ENCODE data around the gene SOBP. TPM values are rescaled to one million over a fixed set of nuclear protein-coding genes. Genes with fewer than 3 reads are reported as not detected.
A peak's percentile ranks its signal among the peaks of the same experiment; 100 is the strongest.

The SOBP gene
- 5.6 and 6.3 TPM in 2 replicates for total RNA-seq
- polyA plus RNA-seq: 2.3 and 2.7 TPM in 2 replicates
- 7.4 and 10.4 TPM in 2 replicates for polyA plus RNA-seq (2012)
- polyA minus RNA-seq (ENCODE audit: low replicate concordance): 1.3 and 3.3 TPM in 2 replicates

DNA sequence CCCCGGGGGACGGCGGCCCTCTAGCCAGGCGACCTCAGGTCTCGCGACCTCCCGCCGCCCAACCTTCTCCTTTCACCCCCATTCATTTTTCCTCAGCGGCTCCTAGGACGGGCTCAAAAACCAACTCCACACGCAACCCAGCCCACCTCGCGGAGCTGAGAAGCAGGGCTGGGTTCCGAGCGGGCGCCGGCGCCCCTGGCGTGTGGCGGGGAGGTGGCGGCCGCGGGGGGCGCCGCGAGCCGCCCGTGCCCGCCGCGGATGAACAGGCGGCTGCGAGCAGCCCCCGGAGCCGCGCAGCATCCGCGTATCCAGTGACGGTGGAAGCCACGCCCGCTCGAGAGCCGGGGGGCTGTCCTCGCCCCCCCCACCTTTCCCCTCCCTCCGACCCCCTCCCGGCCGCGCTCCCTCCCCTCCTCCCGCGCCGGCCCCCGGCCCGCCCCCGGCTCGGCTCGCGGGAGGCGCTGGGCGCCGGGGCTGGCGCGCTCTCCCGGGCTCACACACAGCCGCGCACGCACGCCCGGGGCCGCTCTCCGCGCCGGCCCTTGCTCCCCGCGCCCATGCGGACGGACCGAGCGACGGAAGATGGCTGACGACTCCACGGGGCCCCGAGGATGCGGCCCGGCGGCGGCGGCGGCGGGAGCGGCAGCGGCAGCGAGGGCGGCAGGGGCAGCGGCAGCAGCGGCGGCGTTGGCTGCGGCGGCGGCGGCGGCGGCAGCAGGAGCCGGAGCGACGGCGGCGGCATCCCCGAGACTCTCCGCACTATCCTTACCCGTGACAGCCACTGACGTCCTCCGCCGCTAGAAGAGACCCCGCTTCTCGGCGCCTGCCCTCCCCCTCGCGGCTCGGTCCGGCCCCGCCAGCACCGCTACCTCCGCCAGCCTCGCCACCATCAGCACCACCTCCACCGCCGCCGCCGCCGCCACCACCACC, at the start of gene SOBP:
Gene SOBP (plus strand): TSS at position 482 of the 930 bp plus-strand sequence. CDS start 500 bp downstream, outside the sequence.
- Histone ChIP-seq H3K9me3 (ENCODE audit: control insufficient read depth, insufficient read depth, low read depth, low read length) (no peaks in the 10 kb centered on the region), H4K20me1 (ENCODE audit: control insufficient read depth, extremely low read depth, insufficient read depth, low read length) (no peaks in the 10 kb centered on the region), H3K36me3 (ENCODE audit: control insufficient read depth, insufficient read depth, low read length) (no peaks in the 10 kb centered on the region), H3K27ac (ENCODE audit: insufficient read depth, low read length) (peak within 1 kb of the TSS; percentile 84), H3K4me3 (replicated peaks in 1 of 4; ENCODE audit: control extremely low read depth in 1 of 4, insufficient read depth in 1 of 4, low read depth in 3 of 4, low read length in 4 of 4) (peak within 1 kb of the TSS; percentile 67 to 94 (median 86)), H3K79me2 (ENCODE audit: control insufficient read depth, insufficient read depth, low read length) (peaks cover 46% of the 10 kb centered on the region), H3K27me3 (ENCODE audit: control insufficient read depth, insufficient read depth, low read length) (no peaks in the 10 kb centered on the region), H3K9ac (ENCODE audit: insufficient read depth, low read length) (peak within 1 kb of the TSS; percentile 79), H3K4me2 (ENCODE audit: extremely low read depth, insufficient read depth, low read length) (peak within 1 kb of the TSS; percentile 95), H2AFZ (ENCODE audit: low read length) (peak within 1 kb of the TSS; percentile 96), H3K4me1 (ENCODE audit: control insufficient read depth, extremely low read depth, insufficient read depth, low read length) (peaks cover 11% of the 10 kb centered on the region)
- TF ChIP-seq, protein P1, sequence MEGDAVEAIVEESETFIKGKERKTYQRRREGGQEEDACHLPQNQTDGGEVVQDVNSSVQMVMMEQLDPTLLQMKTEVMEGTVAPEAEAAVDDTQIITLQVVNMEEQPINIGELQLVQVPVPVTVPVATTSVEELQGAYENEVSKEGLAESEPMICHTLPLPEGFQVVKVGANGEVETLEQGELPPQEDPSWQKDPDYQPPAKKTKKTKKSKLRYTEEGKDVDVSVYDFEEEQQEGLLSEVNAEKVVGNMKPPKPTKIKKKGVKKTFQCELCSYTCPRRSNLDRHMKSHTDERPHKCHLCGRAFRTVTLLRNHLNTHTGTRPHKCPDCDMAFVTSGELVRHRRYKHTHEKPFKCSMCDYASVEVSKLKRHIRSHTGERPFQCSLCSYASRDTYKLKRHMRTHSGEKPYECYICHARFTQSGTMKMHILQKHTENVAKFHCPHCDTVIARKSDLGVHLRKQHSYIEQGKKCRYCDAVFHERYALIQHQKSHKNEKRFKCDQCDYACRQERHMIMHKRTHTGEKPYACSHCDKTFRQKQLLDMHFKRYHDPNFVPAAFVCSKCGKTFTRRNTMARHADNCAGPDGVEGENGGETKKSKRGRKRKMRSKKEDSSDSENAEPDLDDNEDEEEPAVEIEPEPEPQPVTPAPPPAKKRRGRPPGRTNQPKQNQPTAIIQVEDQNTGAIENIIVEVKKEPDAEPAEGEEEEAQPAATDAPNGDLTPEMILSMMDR (conservative IDR thresholded peaks at IDR 0.05 in 1 of 2, IDR thresholded peaks at IDR 0.05 in 1 of 2; ENCODE audit: low read depth in 1 of 2, low read length in 2 of 2): no peak
- no peak for TF ChIP-seq EZH2 (IDR thresholded peaks at IDR 0.05; ENCODE audit: low read length, missing control alignments)
- peak in 1 of 2 donors; percentile 53 for DNase-seq (ENCODE audit: low read depth in 2 of 2)

- Histone ChIP-seq H2AFZ (ENCODE audit: low read length) (no peak overlapping the region), H3K4me2 (ENCODE audit: extremely low read depth, insufficient read depth, low read length) (no peak overlapping the region), H3K79me2 (ENCODE audit: control insufficient read depth, insufficient read depth, low read length) (no peaks in the 10 kb centered on the region), H3K9me3 (ENCODE audit: control insufficient read depth, insufficient read depth, low read depth, low read length) (no peaks in the 10 kb centered on the region), H3K9ac (ENCODE audit: insufficient read depth, low read length) (no peak overlapping the region), H3K27ac (ENCODE audit: insufficient read depth, low read length) (no peak overlapping the region), H3K4me3 (replicated peaks in 1 of 4; ENCODE audit: control extremely low read depth in 1 of 4, insufficient read depth in 1 of 4, low read depth in 3 of 4, low read length in 4 of 4) (no peak overlapping the region), H3K4me1 (ENCODE audit: control insufficient read depth, extremely low read depth, insufficient read depth, low read length) (peaks cover 4% of the 10 kb centered on the region), H4K20me1 (ENCODE audit: control insufficient read depth, extremely low read depth, insufficient read depth, low read length) (no peaks in the 10 kb centered on the region), H3K36me3 (ENCODE audit: control insufficient read depth, insufficient read depth, low read length) (no peaks in the 10 kb centered on the region), H3K27me3 (ENCODE audit: control insufficient read depth, insufficient read depth, low read length) (no peaks in the 10 kb centered on the region)
- TF ChIP-seq EZH2 (IDR thresholded peaks at IDR 0.05; ENCODE audit: low read length, missing control alignments): no peak
- TF ChIP-seq, protein P1 (conservative IDR thresholded peaks at IDR 0.05 in 1 of 2, IDR thresholded peaks at IDR 0.05 in 1 of 2; ENCODE audit: low read depth in 1 of 2, low read length in 2 of 2): no peak
- DNase-seq (ENCODE audit: low read depth in 2 of 2): no peak
These were observed 49.0 kb upstream of the SOBP start for GRCh38 chr6:107440936-107441335.

DNA sequence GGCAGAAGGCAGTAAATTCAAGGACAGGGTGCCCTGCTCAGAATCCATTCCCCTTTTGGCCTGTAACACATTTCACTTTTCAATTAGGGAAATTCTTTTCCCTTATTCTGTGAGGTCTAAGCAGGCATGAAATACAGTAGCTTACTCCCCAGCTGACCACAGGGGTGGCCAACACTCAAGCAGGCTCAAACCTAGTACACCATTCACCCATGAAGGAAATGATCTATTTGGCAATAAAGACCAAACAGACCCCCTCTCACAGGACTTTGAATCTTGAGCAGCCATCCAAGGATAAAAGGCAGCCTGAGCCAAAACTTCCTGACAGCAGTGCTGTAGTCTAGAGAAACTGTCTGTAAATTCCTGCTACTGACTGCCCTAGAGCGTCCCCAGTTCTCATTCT, 48.2 kb upstream of the SOBP start:
- DNase-seq (ENCODE audit: low read depth in 2 of 2): no peak
- Histone ChIP-seq H3K36me3 (ENCODE audit: control insufficient read depth, insufficient read depth, low read length) (no peaks in the 10 kb centered on the region), H3K4me2 (ENCODE audit: extremely low read depth, insufficient read depth, low read length) (no peak overlapping the region), H3K79me2 (ENCODE audit: control insufficient read depth, insufficient read depth, low read length) (no peaks in the 10 kb centered on the region), H3K27ac (ENCODE audit: insufficient read depth, low read length) (no peak overlapping the region), H4K20me1 (ENCODE audit: control insufficient read depth, extremely low read depth, insufficient read depth, low read length) (no peaks in the 10 kb centered on the region), H3K9me3 (ENCODE audit: control insufficient read depth, insufficient read depth, low read depth, low read length) (no peaks in the 10 kb centered on the region), H2AFZ (ENCODE audit: low read length) (no peak overlapping the region), H3K4me1 (ENCODE audit: control insufficient read depth, extremely low read depth, insufficient read depth, low read length) (peaks cover 3% of the 10 kb centered on the region), H3K27me3 (ENCODE audit: control insufficient read depth, insufficient read depth, low read length) (no peaks in the 10 kb centered on the region), H3K9ac (ENCODE audit: insufficient read depth, low read length) (no peak overlapping the region), H3K4me3 (replicated peaks in 1 of 4; ENCODE audit: control extremely low read depth in 1 of 4, insufficient read depth in 1 of 4, low read depth in 3 of 4, low read length in 4 of 4) (no peak overlapping the region)
- no peak for TF ChIP-seq EZH2 (IDR thresholded peaks at IDR 0.05; ENCODE audit: low read length, missing control alignments)
- TF ChIP-seq, protein P1 (conservative IDR thresholded peaks at IDR 0.05 in 1 of 2, IDR thresholded peaks at IDR 0.05 in 1 of 2; ENCODE audit: low read depth in 1 of 2, low read length in 2 of 2): no peak
